K562 (cell line): Measurements from ENCODE around the gene SLC25A31. TPM values are rescaled to one million over a fixed set of nuclear protein-coding genes. Genes with fewer than 3 reads are reported as not detected.
A peak's percentile ranks its signal among the peaks of the same experiment; 100 is the strongest.

ENCODE experiments used
- ATF1 ChIP-seq, 2 experiments: fragments of 450-650 bp in 1 of 2; IDR thresholded peaks; 2 replicates each; pipeline ENCODE4 v1.6.1; 2016; ENCODE audit warnings: missing compliant biosample characterization in 1 of 2, missing genetic modification characterization in 1 of 2
- ATF7 ChIP-seq: fragments of 450-650 bp; IDR thresholded peaks from 2 replicates; pipeline ENCODE4 v1.7.1; 2014; ENCODE audit warnings: mild to moderate bottlenecking, moderate library complexity
- CHD4 ChIP-seq: fragments of 200-600 bp; sonication (generic); IDR thresholded peaks from 3 replicates; pipeline ENCODE4 v1.6.1; 2012; ENCODE audit warnings: low read depth, mild to moderate bottlenecking, mixed read lengths, low read length, inconsistent platforms; ENCODE audit not compliant: insufficient read depth, insufficient replicate concordance, poor library complexity, severe bottlenecking
- CREBBP ChIP-seq: IDR thresholded peaks from one replicate; pipeline ENCODE4 v1.6.1; 2012; ENCODE audit warnings: low read depth, mild to moderate bottlenecking, control low read depth, inconsistent platforms, low read length
- ELF1 ChIP-seq: fragments of 200-800 bp; sonication (Bioruptor generic); IDR thresholded peaks from 2 replicates; pipeline ENCODE4 v1.6.1; 2016; ENCODE audit warnings: missing genetic modification characterization, missing compliant biosample characterization
- ELK3 ChIP-seq: fragments of 450-650 bp; formaldehyde crosslinking; IDR thresholded peaks from 2 replicates; pipeline ENCODE4 v1.4.0; 2020; ENCODE audit warnings: mild to moderate bottlenecking
- ETS2 ChIP-seq: IDR thresholded peaks from 2 replicates; pipeline ENCODE4 v1.6.1; 2016; ENCODE audit warnings: borderline replicate concordance, missing genetic modification characterization, mild to moderate bottlenecking, moderate library complexity, missing compliant biosample characterization; ENCODE audit not compliant: poor library complexity, severe bottlenecking
- HOXB6 ChIP-seq: fragments of 250-450 bp; sonication (Bioruptor Pico); IDR thresholded peaks from 2 replicates; pipeline ENCODE4 v1.5.1; 2022; ENCODE audit warnings: mild to moderate bottlenecking, borderline replicate concordance
- IRF2 ChIP-seq: sonication (generic); formaldehyde crosslinking; IDR thresholded peaks from 2 replicates; pipeline ENCODE4 v1.8.1; 2022; ENCODE audit warnings: mild to moderate bottlenecking, missing genetic modification reagents
- KDM5B ChIP-seq: fragments of 200-600 bp; sonication (generic); IDR thresholded peaks from 2 replicates; pipeline ENCODE4 v1.6.1; 2012; ENCODE audit warnings: low read depth, mild to moderate bottlenecking, moderate library complexity, low read length, control low read depth, inconsistent platforms; ENCODE audit not compliant: insufficient replicate concordance
- MEF2A ChIP-seq: IDR thresholded peaks from 2 replicates; pipeline ENCODE4 v1.6.1; 2011; ENCODE audit warnings: low read depth, mild to moderate bottlenecking, low read length, moderate library complexity; ENCODE audit not compliant: control insufficient read depth
- NFIC ChIP-seq: fragments of 450-650 bp; IDR thresholded peaks from 2 replicates; pipeline ENCODE4 v1.6.1; 2017; ENCODE audit warnings: mild to moderate bottlenecking, inconsistent platforms
- NKRF ChIP-seq: fragments of 450-650 bp; IDR thresholded peaks from 2 replicates; pipeline ENCODE4 v1.6.1; 2016; ENCODE audit warnings: borderline replicate concordance
- POLR2G ChIP-seq: fragments of 200-400 bp; formaldehyde crosslinking; IDR thresholded peaks from 2 replicates; pipeline ENCODE4 v1.6.1; 2017; ENCODE audit warnings: low read depth, mild to moderate bottlenecking, antibody characterized with exemption, low read length, moderate library complexity
- RFX5 ChIP-seq: IDR thresholded peaks from 2 replicates; pipeline ENCODE4 v1.6.1; 2011; ENCODE audit warnings: low read depth, mild to moderate bottlenecking, improper control_type of control experiment, low read length
- SETDB1 ChIP-seq: IDR thresholded peaks from one replicate; pipeline ENCODE4 v1.6.1; 2012; ENCODE audit warnings: low read length, control low read depth, inconsistent platforms
- TCF15 ChIP-seq: fragments of 250-450 bp; sonication (Bioruptor Pico); IDR thresholded peaks from 2 replicates; pipeline ENCODE4 v1.8.0; 2022; ENCODE audit warnings: moderate library complexity, mild to moderate bottlenecking, inconsistent platforms
- THRB ChIP-seq: fragments of 450-650 bp; formaldehyde crosslinking; conservative IDR thresholded peaks from 2 replicates; pipeline ENCODE4 v1.4.0; 2022; ENCODE audit warnings: mild to moderate bottlenecking, missing genetic modification characterization
- ZFP1 ChIP-seq: fragments of 450-650 bp; formaldehyde crosslinking; IDR thresholded peaks from 2 replicates; pipeline ENCODE4 v1.4.0; 2020; ENCODE audit warnings: mild to moderate bottlenecking, mixed read lengths
- polyA plus RNA-seq, 8 experiments: library from polyadenylated mRNA; depleted of rRNA in 4 of 8; stranded (reverse) in 5 of 8; unstranded in 3 of 8; fragments of >200 nt; fragmentation: Nextera tagmentation in 2 of 8; fragmentation: Illumina TruSeq in 1 of 8; extraction: Ambion mirVana in 2 of 8; extraction: Trizol in 1 of 8; gene quantifications; 2 replicates each; pipeline versions ENCODE4 v1.2.1 to v1.2.3, GENCODE V29; 2011 to 2014; ENCODE audit warnings: inconsistent platforms in 1 of 8, missing spikeins in 1 of 8
- total RNA-seq, 7 experiments: library from RNA; depleted of rRNA in 6 of 7; stranded (reverse); fragments of >200 nt in 6 of 7; fragmentation: Illumina TruSeq in 2 of 7; extraction: Trizol in 2 of 7; gene quantifications; 2 replicates each; pipeline versions ENCODE4 v1.2.1 to v1.2.3, GENCODE V29; 2011 to 2021; ENCODE audit warnings: low replicate concordance in 1 of 7

SLC25A31 gene
- total and polyA plus RNA-seq, 9 of the 15 experiments (the other 6 are each of a cell fraction or from before 2014, with no cell fraction given), result 0.07 TPM; not detected in 8

- TF ChIP-seq ETS2 (no peak), MEF2A (no peak), THRB (CRISPR knock-in tag) (no peak), CHD4 (no peak), ELF1 (no peak), ZFP1 (no peak), NFIC (no peak), CREBBP (no peak), IRF2 (CRISPR knock-in tag) (no peak), ATF7 (peak; percentile 84), KDM5B (no peak), RFX5 (no peak), NKRF (no peak), ATF1 (CRISPR knock-in tag; IDR thresholded peaks at IDR 0.05) (no peak), ATF1 (tag; IDR thresholded peaks at IDR 0.05) (peak; percentile 41; the same call in 1 of the 2 replicates), SETDB1 (no peak), POLR2G (no peak), TCF15 (CRISPR knock-in tag) (no peak), HOXB6 (CRISPR knock-in tag) (no peak), ELK3 (CRISPR knock-in tag) (no peak)
Measured at GRCh38 chr4:127771535-127772275, 41.5 kb downstream of the SLC25A31 start (continued).
